ENCODE results near the gene FRMD4B.

Gene FRMD4B

GRCh38 chr3:69385723-69386555 lies at the start of gene FRMD4B:
Gene FRMD4B (minus strand): TSS chr3:69386088. CDS start chr3:69385989, 99 bp downstream.
- DNase-seq (ENCODE audit: low read depth, low spot score): peak; percentile 58

- DNase-seq (ENCODE audit: low read depth, low spot score): peak; percentile 13
Observed at GRCh38 chr3:69433969-69434325, 48.1 kb upstream of the FRMD4B start.

- DNase-seq (ENCODE audit: low read depth, low spot score): no peak
Observed at GRCh38 chr3:69433121-69433968, 47.5 kb upstream of the FRMD4B start.

GRCh38 chr3:69428657-69429255 lies 42.9 kb upstream of the FRMD4B start:
- DNase-seq (ENCODE audit: low read depth, low spot score): no peak

DNA sequence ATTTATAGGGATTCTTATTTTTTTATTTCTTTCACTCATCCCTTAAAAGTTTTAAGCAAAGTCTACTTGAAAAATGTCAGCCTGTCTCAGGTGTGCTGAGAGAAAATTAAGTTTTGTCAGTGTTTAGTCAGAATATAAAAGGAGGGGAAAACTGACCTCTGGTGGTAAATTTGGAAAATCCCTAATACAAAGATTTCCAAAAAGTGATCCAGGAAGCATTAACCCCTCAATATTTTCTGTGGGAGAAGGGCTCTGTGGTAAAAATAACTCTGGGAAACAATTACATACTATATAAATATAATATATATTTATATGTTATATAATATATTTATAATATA lies 41.0 kb upstream of the FRMD4B start:
- DNase-seq (ENCODE audit: low read depth, low spot score): no peak

DNA sequence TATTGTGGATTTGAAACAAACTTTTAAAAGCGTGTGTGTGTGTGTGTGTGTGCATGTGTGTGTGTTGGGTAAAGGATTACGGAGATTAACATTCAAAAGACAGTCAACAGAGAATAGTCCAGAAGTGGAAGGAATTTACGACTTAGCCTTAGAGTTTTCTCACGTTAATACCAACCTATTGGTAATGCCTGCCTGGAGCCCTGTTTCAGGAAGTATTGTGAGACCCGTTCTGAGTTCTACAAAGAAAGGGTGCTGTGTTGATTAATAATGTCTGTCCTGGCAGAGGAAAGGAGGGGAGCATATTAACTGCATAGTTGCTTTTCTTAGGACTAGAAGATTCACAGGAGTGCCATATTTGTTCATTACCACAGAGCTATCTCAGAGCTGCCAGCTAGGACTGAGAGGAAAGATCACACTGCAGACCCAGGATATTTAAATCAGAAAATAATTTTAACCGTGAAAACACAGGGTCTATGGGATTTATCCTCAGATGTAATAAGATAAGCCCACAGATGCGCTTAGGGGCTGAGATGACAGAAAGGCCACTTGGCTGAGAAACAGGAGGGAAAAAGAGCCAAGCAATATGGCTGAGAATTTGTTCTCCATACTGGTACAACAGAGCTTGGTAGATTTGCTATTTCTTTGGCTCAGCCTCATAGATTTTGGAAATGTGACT lies 40.5 kb upstream of the FRMD4B start:
- DNase-seq (ENCODE audit: low read depth, low spot score): no peak

DNA sequence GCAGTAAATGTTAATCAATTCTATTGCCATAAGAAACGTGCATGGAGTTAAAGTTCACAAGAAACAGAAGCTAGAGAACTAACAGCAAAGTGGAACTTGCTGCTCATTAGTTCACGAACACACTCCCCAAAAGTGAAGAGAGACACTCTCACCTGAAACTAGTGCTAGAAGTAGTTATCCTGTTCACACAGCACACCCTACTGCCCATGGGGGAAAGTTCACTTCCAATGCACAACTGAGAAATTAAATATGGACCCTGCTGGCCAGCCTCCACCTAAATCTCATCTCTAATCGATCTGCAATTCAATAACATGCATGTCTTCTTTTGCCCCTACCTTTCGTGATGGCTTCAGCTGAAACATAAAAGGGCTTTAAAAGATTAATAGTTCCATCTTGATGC lies 39.4 kb upstream of the FRMD4B start:
- peak; percentile 18 for DNase-seq (ENCODE audit: low read depth, low spot score)

- DNase-seq (ENCODE audit: low read depth, low spot score): no peak
Observed at GRCh38 chr3:69423463-69424155, 37.7 kb upstream of the FRMD4B start.

- no peak for DNase-seq (ENCODE audit: low read depth, low spot score)
Observed at GRCh38 chr3:69422751-69423150, 36.9 kb upstream of the FRMD4B start.

GRCh38 chr3:69420781-69421520 lies 35.1 kb upstream of the FRMD4B start:
- no peak for DNase-seq (ENCODE audit: low read depth, low spot score)

GRCh38 chr3:69419276-69419675 lies 33.4 kb upstream of the FRMD4B start:
- no peak for DNase-seq (ENCODE audit: low read depth, low spot score)

DNA sequence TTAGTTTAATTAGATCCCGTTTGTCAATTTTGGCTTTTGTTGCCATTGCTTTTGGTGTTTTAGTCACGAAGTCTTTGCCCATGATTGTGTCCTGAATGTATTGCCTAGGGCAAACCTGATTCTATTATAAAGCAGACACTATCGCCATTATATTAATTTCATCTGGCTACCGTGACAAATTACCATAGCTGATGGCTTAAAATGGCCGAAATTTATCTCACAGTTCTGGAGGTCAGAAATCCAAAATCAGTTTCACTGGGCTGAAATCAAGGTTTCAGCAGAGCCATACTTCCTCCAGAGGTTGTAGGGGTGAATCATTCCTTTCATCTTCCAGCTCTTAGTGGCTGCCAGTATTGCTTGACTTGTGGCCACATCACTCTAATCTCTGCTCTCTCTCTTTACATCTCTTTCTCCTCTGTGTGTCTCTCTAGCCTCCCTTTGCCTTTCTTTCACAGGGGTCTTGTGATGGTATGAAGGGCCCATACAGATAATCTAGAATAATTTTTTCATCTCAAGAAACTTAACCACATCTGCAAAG lies 31.7 kb upstream of the FRMD4B start:
- DNase-seq (ENCODE audit: low read depth, low spot score): no peak

DNA sequence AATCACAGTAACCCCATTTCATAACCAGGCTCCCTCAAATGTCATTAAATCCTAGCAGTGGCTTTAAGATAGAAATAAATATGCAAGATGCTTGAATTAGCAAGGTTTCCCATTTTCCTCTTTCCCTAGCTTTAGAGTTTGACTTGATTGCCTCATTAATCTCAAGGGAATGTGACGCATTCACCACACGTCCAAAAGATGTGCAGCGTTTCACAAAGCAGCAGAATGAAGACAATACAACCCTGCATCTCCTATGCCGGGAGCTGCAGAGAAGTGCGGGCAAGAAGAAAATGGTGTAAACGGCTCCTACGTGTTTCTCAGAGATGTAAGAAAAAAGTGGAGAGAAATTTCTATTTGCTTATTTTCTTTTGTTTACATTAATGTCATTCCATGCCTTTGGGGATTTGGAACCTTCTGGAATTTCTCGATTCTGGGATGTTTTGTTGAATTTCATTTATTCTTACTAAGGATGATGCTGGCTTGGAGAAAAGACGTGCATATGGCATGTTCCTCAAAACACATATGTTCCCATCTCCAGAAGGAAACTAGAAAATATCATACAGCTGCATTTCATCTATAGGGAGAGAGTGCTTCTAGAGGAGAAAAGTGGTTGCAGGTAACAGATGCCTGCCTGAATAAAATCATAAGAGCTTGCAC lies 27.8 kb upstream of the FRMD4B start:
- DNase-seq (ENCODE audit: low read depth, low spot score): no peak

- DNase-seq (ENCODE audit: low read depth, low spot score): no peak
Observed at GRCh38 chr3:69411346-69411745, 25.5 kb upstream of the FRMD4B start.

- peak; percentile 50 for DNase-seq (ENCODE audit: low read depth, low spot score)
Observed at GRCh38 chr3:69410301-69410700, 24.4 kb upstream of the FRMD4B start.

DNA sequence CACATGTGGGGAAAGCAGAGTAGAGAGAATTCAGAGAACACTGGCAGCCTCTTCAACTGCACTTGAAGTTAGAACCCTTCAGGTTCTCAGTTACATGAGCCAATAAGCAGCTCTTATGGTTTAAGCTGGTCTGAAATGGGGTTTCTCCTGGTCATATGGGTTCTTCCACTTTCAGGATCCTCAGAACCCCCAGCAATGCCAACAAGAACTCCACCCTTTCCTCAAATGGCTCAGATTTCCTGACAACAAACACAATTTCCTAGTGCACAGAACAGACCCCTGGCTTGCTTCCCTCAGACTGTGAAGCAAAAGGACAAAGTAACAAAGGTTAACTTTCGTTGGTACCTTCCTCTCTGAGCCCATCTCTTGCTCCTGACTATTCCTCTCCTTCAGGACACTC lies 23.9 kb upstream of the FRMD4B start:
- no peak for DNase-seq (ENCODE audit: low read depth, low spot score)

DNA sequence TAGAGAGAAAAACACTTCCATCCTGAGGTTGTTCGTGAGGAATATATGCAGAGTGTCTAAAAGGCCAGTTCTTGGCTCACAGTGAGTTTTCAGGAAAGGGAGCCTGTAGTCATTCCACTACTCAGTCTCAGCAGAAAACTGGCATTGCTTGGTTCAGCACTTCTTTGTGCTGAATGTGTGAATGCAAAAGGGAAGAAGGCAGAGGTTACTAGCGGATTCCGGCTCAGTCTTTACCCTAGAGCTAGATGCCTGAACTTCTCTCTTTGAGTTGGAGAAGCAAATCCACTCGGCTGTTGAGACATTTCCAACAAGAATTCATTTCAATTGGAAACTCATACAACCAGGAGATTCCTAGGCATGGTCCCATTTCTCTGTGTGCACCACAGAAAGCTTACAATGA lies 23.1 kb upstream of the FRMD4B start:
- no peak for DNase-seq (ENCODE audit: low read depth, low spot score)

DNA sequence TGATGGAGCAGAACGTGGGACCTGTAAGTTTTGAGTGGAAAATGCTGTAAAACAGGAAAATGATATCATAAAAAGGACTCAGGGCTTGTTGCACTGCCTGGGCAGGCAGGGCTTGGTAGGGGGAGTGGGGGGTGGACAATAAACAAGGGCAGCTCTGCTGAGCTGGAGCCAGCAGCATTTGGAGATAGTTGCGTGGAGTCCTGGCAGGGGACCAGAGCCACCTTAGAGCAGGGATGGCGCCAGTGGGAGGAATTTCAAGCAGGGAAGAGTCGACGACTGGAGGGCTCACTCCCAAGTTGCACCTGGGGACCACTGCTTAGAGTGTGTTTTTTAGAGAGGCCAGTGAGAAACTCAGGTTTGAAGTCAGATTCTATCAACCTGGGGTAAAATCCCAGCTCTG lies 22.7 kb upstream of the FRMD4B start:
- no peak for DNase-seq (ENCODE audit: low read depth, low spot score)

DNA sequence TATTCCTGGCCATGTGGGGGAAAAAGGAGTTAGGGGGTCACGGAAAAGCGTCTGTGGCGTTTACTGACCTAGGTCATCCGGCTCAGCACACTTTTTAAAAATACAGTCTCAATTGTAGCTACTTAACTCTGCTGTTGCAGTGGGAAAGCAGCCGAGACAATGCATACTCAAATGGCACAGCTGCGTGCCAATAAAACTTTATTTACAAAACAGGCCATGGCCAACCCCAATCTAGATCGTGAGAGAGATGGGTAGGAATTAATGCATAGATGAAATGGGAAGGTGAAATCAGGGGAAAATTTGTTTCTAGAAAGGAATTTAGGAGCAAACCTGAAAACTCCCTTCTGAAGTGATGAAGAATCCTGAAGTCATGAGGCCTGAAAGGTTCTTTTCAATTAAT lies 22.0 kb upstream of the FRMD4B start:
- no peak for DNase-seq (ENCODE audit: low read depth, low spot score)

- no peak for DNase-seq (ENCODE audit: low read depth, low spot score)
Observed at GRCh38 chr3:69406163-69406562, 20.3 kb upstream of the FRMD4B start.

Measured in ELF-1 (cell line).